SK-N-SH (cell line): ENCODE measurements around the gene DNAJC21. TPM values are rescaled to one million over a fixed set of nuclear protein-coding genes. Genes with fewer than 3 reads are reported as not detected.

Source experiments
- CTCF ChIA-PET: fragments of 300-600, 350-600 bp; formaldehyde crosslinking; extraction: SDS; loops from one replicate; lab custom pipeline; 2021; lab: Yijun Ruan, JAX
- POLR2A ChIA-PET: fragments of 350-600 bp; sonication (Branson Sonifier 250); formaldehyde crosslinking; extraction: SDS; loops from one replicate; lab custom pipeline; 2020; ENCODE audit warnings: antibody characterized with exemption, inconsistent platforms; lab: Yijun Ruan, JAX
- DNase-seq: peaks from one replicate; pipeline ENCODE4 v3.0.0; 2012
- H2AFZ ChIP-seq: fragments of 200-600 bp; sonication (generic); 2 replicates; pipeline ENCODE4 v1.8.1; 2016; ENCODE audit warnings: antibody characterized with exemption, mild to moderate bottlenecking, low read depth
- H3F3A ChIP-seq: fragments of 200-600 bp; sonication (generic); replicated peaks from 2 replicates; pipeline ENCODE3; 2016; ENCODE audit warnings: antibody characterized with exemption, mild to moderate bottlenecking; ENCODE audit not compliant: insufficient read depth
- H3K27ac ChIP-seq, 2 experiments: fragments of 200-500 bp in 1 of 2; fragments of 200-600 bp in 1 of 2; sonication (Bioruptor generic) in 1 of 2; sonication (generic), shearing (Covaris generic) in 1 of 2; 2 replicates each; pipeline versions ENCODE4 v1.5.1 to v1.6.1; 2014 to 2016; ENCODE audit warnings: low read depth in 2 of 2, inconsistent platforms in 1 of 2, low read length in 1 of 2, mild to moderate bottlenecking in 1 of 2, mixed read lengths in 1 of 2
- H3K27me3 ChIP-seq: fragments of 200-600 bp; sonication (generic), shearing (Covaris generic); 2 replicates; pipeline ENCODE4 v1.6.1; 2016; ENCODE audit warnings: mixed run types; ENCODE audit not compliant: insufficient read depth
- H3K36me3 ChIP-seq, 2 experiments: fragments of 200-500 bp in 1 of 2; fragments of 200-600 bp in 1 of 2; sonication (Bioruptor generic) in 1 of 2; sonication (generic) in 1 of 2; replicated peaks in 1 of 2; 2 replicates each; pipeline versions ENCODE3 to v1.5.1; 2014 to 2016; ENCODE audit warnings: low read length in 1 of 2, mild to moderate bottlenecking in 1 of 2; ENCODE audit not compliant: insufficient read depth in 2 of 2, control insufficient read depth in 1 of 2
- H3K4me1 ChIP-seq, 2 experiments: fragments of 200-500 bp in 1 of 2; fragments of 200-600 bp in 1 of 2; sonication (Bioruptor generic) in 1 of 2; sonication (generic), shearing (Covaris generic) in 1 of 2; 2 replicates each; pipeline versions ENCODE4 v1.5.1 to v1.6.1; 2014 to 2016; ENCODE audit warnings: low read depth in 1 of 2, low read length in 1 of 2, mixed run types in 1 of 2; ENCODE audit not compliant: insufficient read depth in 2 of 2, control insufficient read depth in 1 of 2
- H3K4me2 ChIP-seq: fragments of 200-600 bp; sonication (generic), shearing (Covaris generic); 2 replicates; pipeline ENCODE4 v1.6.1; 2017; ENCODE audit warnings: mixed run types
- H3K4me3 ChIP-seq, 2 experiments: fragments of 200-500 bp in 1 of 2; fragments of 200-600 bp in 1 of 2; sonication (Bioruptor generic) in 1 of 2; sonication (generic), shearing (Covaris generic) in 1 of 2; 2 replicates each; pipeline versions ENCODE4 v1.5.1 to v1.8.1; 2014 to 2016; ENCODE audit warnings: low read depth in 2 of 2, inconsistent platforms in 1 of 2, low read length in 1 of 2, mild to moderate bottlenecking in 1 of 2, mixed read lengths in 1 of 2, moderate library complexity in 1 of 2
- H3K79me2 ChIP-seq: fragments of 200-600 bp; sonication (generic); 2 replicates; pipeline ENCODE4 v1.8.1; 2017; ENCODE audit warnings: mild to moderate bottlenecking; ENCODE audit not compliant: insufficient read depth
- H3K9ac ChIP-seq: fragments of 200-600 bp; sonication (generic); 2 replicates; pipeline ENCODE4 v1.6.1; 2017; ENCODE audit warnings: mixed run types
- H3K9me2 ChIP-seq: fragments of 200-600 bp; sonication (generic); 2 replicates; pipeline ENCODE4 v1.6.1; 2017; ENCODE audit warnings: mixed run types
- H3K9me3 ChIP-seq: fragments of 200-600 bp; sonication (generic); 2 replicates; pipeline ENCODE4 v1.6.1; 2017; ENCODE audit warnings: mixed run types, mild to moderate bottlenecking, moderate library complexity
- H4K20me1 ChIP-seq: fragments of 200-600 bp; sonication (generic); 2 replicates; pipeline ENCODE4 v1.6.1; 2017; ENCODE audit warnings: mild to moderate bottlenecking, mixed run types; ENCODE audit not compliant: insufficient read depth
- EZH2phosphoT487 ChIP-seq: fragments of 200-600 bp; sonication (generic); IDR thresholded peaks from 2 replicates; pipeline ENCODE4 v1.6.1; 2017; ENCODE audit warnings: low read depth, mixed run types, mild to moderate bottlenecking, antibody characterized with exemption, moderate library complexity, borderline replicate concordance
- FOSL2 ChIP-seq: IDR thresholded peaks from 2 replicates; pipeline ENCODE4 v1.4.0; 2012; ENCODE audit warnings: low read depth, mild to moderate bottlenecking, moderate library complexity, borderline replicate concordance
- GABPA ChIP-seq: IDR thresholded peaks from 2 replicates; pipeline ENCODE4 v1.4.0; 2012; ENCODE audit warnings: low read depth, mild to moderate bottlenecking
- JUND ChIP-seq: IDR thresholded peaks from 2 replicates; pipeline ENCODE4 v1.4.0; 2012
- MEF2A ChIP-seq: IDR thresholded peaks from 2 replicates; pipeline ENCODE4 v1.4.0; 2012; ENCODE audit warnings: low read depth, borderline replicate concordance
- RAD21 ChIP-seq: IDR thresholded peaks from 2 replicates; pipeline ENCODE4 v1.6.1; 2012; ENCODE audit warnings: mild to moderate bottlenecking, low read length
- RFX5 ChIP-seq: IDR thresholded peaks from 2 replicates; pipeline ENCODE4 v1.6.1; 2012; ENCODE audit warnings: mild to moderate bottlenecking, improper control_type of control experiment, low read length
- SIN3A ChIP-seq: IDR thresholded peaks from 2 replicates; pipeline ENCODE4 v1.6.1; 2012; ENCODE audit warnings: low read depth, mild to moderate bottlenecking, low read length, moderate library complexity, borderline replicate concordance
- SMC3 ChIP-seq: IDR thresholded peaks from 2 replicates; pipeline ENCODE4 v1.6.1; 2012; ENCODE audit warnings: low read depth, low read length, improper control_type of control experiment
- YY1 ChIP-seq: IDR thresholded peaks from 2 replicates; pipeline ENCODE4 v1.4.0; 2012; ENCODE audit warnings: low read depth, mild to moderate bottlenecking
- WGBS: methylation state at CpG from one replicate; pipeline ENCODE4 v1.1.6; 2017; ENCODE audit warnings: low lambda C conversion rate; 5-methylcytosine and 5-hydroxymethylcytosine counted together
- polyA plus RNA-seq, 3 experiments: library from polyadenylated mRNA; depleted of rRNA; stranded (reverse); fragments of >200 nt; gene quantifications; 2 replicates each; pipeline ENCODE4 v1.2.3, GENCODE V29; 2012
- TF ChIP-seq, protein P1 (sequence below): IDR thresholded peaks from 2 replicates; pipeline ENCODE4; 2012
- TF ChIP-seq, protein P2 (sequence below): IDR thresholded peaks from 2 replicates; pipeline ENCODE4 v1.4.0; 2012; ENCODE audit warnings: low read depth
- TF ChIP-seq, protein P3 (sequence below): IDR thresholded peaks from 2 replicates; pipeline ENCODE4 v1.6.1; 2012; ENCODE audit warnings: mild to moderate bottlenecking, low read depth, low read length, moderate library complexity
- TF ChIP-seq, protein P4 (sequence below): fragments of 150-350 bp; IDR thresholded peaks from 2 replicates; pipeline ENCODE4 v1.6.1; 2016; ENCODE audit warnings: mild to moderate bottlenecking, low read depth, low read length

DNAJC21 gene
- polyA plus RNA-seq, 1 of the 3 experiments (the other 2 are of a cell fraction): 8.8 TPM

DNA sequence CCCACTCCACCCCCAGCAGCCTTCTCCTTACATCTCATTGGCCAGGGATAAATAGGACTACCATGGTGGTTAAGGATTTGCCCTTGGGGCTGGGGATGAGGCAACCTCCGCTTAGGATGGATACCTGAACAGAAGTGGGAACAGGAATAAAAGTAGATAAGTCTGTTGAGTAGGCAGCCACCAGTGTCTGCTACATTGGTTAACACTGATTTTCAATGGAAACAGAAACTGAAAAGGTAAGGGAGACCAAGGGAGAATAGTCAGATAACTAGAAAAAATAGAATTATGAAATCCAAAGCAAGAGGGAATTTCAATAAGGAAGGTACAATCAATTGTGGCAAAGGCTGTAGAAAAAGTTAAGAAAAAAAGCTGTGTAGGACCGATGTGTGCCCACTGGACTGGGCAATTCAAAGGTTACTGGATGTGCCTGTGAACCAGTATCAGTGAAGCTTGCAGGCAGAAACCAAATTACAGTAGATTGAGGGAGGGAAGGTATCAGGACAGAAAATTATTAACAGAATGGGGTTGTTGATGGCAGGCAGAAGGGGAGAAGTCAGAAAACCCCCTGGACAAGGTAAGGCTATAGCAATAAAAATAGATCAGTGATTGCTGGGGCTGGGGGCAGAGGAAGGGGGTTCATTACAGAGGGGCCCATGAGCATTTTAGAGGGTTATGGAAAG is 48.7 kb downstream of the DNAJC21 start:
- H3K4me2 ChIP-seq: no peak overlapping the region
- no peak for DNase-seq
- no peaks in the 10 kb centered on the region for H3K36me3 ChIP-seq
- no peaks in the 10 kb centered on the region for H3F3A ChIP-seq
- H3K79me2 ChIP-seq: no peaks in the 10 kb centered on the region
- no peak overlapping the region for H3K4me3 ChIP-seq
- peaks cover 7% of the 10 kb centered on the region for H3K27me3 ChIP-seq
- 29% methylated on average over 2 of the region's 2 CpGs for WGBS
- no peaks in the 10 kb centered on the region for H4K20me1 ChIP-seq
- H3K9me2 ChIP-seq: no peaks in the 10 kb centered on the region
- no peak overlapping the region for H3K27ac ChIP-seq
- H3K4me1 ChIP-seq: no peaks in the 10 kb centered on the region
- ChIA-PET POLR2A (no interaction called here), CTCF (interaction anchor here (1.3 kb wide), 1 partner anchor 20 kb away, joined by 4 read pairs; no protein-coding TSS in a partner anchor)
- H2AFZ ChIP-seq: no peak overlapping the region
- TF ChIP-seq GABPA (no peak), SIN3A (no peak), RFX5 (no peak), FOSL2 (no peak), MEF2A (no peak), RAD21 (no peak), EZH2phosphoT487 (no peak), JUND (no peak), SMC3 (no peak), YY1 (no peak)
- TF ChIP-seq, protein P1, sequence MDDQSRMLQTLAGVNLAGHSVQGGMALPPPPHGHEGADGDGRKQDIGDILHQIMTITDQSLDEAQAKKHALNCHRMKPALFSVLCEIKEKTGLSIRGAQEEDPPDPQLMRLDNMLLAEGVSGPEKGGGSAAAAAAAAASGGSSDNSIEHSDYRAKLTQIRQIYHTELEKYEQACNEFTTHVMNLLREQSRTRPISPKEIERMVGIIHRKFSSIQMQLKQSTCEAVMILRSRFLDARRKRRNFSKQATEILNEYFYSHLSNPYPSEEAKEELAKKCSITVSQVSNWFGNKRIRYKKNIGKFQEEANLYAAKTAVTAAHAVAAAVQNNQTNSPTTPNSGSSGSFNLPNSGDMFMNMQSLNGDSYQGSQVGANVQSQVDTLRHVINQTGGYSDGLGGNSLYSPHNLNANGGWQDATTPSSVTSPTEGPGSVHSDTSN: no peak
- TF ChIP-seq, protein P2, sequence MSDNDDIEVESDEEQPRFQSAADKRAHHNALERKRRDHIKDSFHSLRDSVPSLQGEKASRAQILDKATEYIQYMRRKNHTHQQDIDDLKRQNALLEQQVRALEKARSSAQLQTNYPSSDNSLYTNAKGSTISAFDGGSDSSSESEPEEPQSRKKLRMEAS: no peak
- TF ChIP-seq, protein P3, sequence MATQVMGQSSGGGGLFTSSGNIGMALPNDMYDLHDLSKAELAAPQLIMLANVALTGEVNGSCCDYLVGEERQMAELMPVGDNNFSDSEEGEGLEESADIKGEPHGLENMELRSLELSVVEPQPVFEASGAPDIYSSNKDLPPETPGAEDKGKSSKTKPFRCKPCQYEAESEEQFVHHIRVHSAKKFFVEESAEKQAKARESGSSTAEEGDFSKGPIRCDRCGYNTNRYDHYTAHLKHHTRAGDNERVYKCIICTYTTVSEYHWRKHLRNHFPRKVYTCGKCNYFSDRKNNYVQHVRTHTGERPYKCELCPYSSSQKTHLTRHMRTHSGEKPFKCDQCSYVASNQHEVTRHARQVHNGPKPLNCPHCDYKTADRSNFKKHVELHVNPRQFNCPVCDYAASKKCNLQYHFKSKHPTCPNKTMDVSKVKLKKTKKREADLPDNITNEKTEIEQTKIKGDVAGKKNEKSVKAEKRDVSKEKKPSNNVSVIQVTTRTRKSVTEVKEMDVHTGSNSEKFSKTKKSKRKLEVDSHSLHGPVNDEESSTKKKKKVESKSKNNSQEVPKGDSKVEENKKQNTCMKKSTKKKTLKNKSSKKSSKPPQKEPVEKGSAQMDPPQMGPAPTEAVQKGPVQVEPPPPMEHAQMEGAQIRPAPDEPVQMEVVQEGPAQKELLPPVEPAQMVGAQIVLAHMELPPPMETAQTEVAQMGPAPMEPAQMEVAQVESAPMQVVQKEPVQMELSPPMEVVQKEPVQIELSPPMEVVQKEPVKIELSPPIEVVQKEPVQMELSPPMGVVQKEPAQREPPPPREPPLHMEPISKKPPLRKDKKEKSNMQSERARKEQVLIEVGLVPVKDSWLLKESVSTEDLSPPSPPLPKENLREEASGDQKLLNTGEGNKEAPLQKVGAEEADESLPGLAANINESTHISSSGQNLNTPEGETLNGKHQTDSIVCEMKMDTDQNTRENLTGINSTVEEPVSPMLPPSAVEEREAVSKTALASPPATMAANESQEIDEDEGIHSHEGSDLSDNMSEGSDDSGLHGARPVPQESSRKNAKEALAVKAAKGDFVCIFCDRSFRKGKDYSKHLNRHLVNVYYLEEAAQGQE: no peak
- TF ChIP-seq, protein P4, sequence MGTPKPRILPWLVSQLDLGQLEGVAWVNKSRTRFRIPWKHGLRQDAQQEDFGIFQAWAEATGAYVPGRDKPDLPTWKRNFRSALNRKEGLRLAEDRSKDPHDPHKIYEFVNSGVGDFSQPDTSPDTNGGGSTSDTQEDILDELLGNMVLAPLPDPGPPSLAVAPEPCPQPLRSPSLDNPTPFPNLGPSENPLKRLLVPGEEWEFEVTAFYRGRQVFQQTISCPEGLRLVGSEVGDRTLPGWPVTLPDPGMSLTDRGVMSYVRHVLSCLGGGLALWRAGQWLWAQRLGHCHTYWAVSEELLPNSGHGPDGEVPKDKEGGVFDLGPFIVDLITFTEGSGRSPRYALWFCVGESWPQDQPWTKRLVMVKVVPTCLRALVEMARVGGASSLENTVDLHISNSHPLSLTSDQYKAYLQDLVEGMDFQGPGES: no peak
- no peak overlapping the region for H3K9ac ChIP-seq
- H3K9me3 ChIP-seq: no peaks in the 10 kb centered on the region
